Skeletal muscle satellite cell (primary cell): ENCODE measurements around the gene ATXN10.

Experiments used
- H3K27me3 ChIP-seq: 2 replicates; pipeline ENCODE4 v1.7.0; 2013; ENCODE audit warnings: low read length; ENCODE audit not compliant: control insufficient read depth, insufficient read depth
- H3K36me3 ChIP-seq: 2 replicates; pipeline ENCODE4 v1.7.0; 2013; ENCODE audit warnings: mild to moderate bottlenecking, control low read depth, low read length; ENCODE audit not compliant: insufficient read depth
- H3K4me1 ChIP-seq: 2 replicates; pipeline ENCODE4 v1.7.0; 2013; ENCODE audit warnings: low read length; ENCODE audit not compliant: control insufficient read depth, insufficient read depth
- H3K4me2 ChIP-seq: 2 replicates; pipeline ENCODE4 v1.7.0; 2013; ENCODE audit warnings: mild to moderate bottlenecking, low read length
- H3K4me3 ChIP-seq: 2 replicates; pipeline ENCODE4 v1.7.0; 2013; ENCODE audit warnings: low read length
- H3K9ac ChIP-seq: 2 replicates; pipeline ENCODE4 v1.7.0; 2013; ENCODE audit warnings: mild to moderate bottlenecking, low read depth, low read length, moderate library complexity
- H3K9me3 ChIP-seq: replicated peaks from 2 replicates; pipeline ENCODE4 v1.7.0; 2013; ENCODE audit warnings: mild to moderate bottlenecking, control low read depth, low read length

Gene ATXN10

DNA sequence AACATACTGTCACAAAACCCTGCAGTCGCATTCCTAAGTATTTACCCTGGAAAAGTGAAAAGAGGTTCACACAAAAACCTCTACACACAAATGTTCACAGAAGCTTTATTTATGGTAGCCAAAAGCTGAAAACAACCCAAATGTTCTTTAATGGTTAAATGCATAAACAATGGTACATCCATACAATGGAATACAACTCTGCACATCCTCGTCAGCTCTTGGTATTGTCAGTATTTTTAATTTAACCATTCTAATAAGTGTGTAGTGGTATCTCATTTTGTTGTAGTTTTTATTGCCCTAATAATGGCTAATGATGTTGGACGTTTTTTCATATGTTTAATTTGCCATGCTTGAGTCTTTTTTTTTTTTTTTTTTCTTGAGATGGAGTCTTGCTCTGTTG, 99.4 kb downstream of the ATXN10 start:
- H3K36me3 ChIP-seq, result peaks cover 13% of the 10 kb centered on the region
- no peaks in the 10 kb centered on the region for H3K27me3 ChIP-seq
- no peaks in the 10 kb centered on the region for H3K9me3 ChIP-seq
- no peak overlapping the region for H3K4me2 ChIP-seq
- no peak overlapping the region for H3K4me3 ChIP-seq
- H3K4me1 ChIP-seq, result peaks cover 14% of the 10 kb centered on the region
- no peak overlapping the region for H3K9ac ChIP-seq

DNA sequence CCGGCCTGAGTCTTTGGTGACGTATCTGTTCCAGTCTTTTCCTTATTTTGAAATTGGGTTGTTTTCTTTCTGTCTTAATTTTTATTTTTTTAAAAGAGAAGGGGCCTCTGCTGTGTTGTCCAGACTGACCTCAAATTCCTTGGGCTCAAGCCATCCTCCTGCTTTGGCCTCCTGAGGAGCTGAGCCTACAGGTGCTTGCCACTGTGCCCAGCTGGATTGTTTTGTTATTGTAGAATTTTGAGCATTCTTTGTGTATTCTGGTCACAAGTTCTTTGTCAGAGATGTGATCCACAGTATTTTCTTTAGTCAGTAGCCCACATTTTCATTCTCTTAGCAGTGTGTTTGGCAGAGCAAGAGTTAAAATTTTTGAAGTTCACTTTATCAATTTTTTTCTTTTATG, 100.1 kb downstream of the ATXN10 start:
- Histone ChIP-seq H3K36me3 (peaks cover 15% of the 10 kb centered on the region), H3K9ac (no peak overlapping the region), H3K27me3 (no peaks in the 10 kb centered on the region), H3K4me2 (no peak overlapping the region), H3K4me3 (no peak overlapping the region), H3K9me3 (no peaks in the 10 kb centered on the region), H3K4me1 (peaks cover 14% of the 10 kb centered on the region)

DNA sequence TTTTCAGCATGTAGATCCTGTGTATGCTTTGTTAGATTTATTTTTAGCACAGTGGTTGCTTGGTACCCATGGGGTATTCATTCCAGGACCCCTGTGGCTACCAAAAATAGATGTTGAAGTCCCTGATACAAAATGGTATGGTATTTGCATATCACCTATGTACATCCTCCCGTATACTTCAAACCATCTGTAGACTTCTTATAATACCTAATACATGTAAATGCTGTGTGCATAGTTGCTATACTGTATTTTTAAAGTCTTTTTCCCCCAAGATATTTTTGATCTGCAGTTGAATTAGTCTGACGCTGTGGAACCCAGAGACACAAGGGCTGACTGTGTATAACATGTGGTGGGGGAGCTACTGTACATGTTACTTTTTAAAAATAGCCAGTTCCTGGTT, 101.1 kb downstream of the ATXN10 start:
- no peak overlapping the region for H3K9ac ChIP-seq
- H3K36me3 ChIP-seq, result peaks cover 15% of the 10 kb centered on the region
- H3K27me3 ChIP-seq, result no peaks in the 10 kb centered on the region

DNA sequence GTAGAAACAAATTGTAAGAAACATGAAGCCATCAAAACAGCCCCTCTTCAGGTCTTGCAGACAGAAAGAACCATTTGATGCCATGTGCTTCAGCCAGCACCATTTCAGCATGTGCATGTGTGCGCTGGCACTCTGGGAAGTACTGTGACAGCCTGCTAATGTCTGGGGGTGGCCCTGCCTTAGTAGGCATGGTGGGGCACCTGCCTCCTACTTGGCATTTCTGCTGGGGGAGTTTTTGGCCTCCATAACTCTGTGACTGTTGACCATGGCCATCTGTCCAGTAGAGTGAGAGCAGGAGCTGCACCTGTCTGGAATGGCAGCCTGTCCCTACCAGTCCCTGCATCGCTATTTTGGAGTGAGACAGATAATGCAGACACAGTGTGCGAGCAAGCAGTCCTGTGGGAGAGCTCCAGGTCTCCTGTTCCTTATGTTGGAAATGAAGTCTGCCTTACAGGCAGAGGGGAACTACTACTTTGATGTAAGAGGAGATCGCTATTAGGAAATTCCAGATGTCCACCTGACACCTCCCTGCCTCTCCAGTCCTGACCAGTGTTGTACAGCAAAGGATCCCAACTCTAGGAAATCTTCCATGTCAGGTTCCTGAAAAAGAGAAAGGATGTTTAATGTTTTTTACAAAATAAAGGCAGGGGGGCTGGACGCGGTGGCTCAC, 102.5 kb downstream of the ATXN10 start:
- H3K4me1 ChIP-seq, result peaks cover 24% of the 10 kb centered on the region
- H3K4me3 ChIP-seq, result no peak overlapping the region
- no peak overlapping the region for H3K9ac ChIP-seq
- H3K9me3 ChIP-seq, result no peaks in the 10 kb centered on the region
- no peak overlapping the region for H3K4me2 ChIP-seq
- peaks cover 16% of the 10 kb centered on the region for H3K36me3 ChIP-seq
- H3K27me3 ChIP-seq, result no peaks in the 10 kb centered on the region

More for the DNA sequence above, 101.1 kb downstream of the ATXN10 start:
- Histone ChIP-seq H3K4me1 (peaks cover 21% of the 10 kb centered on the region), H3K9me3 (no peaks in the 10 kb centered on the region), H3K4me2 (no peak overlapping the region), H3K4me3 (no peak overlapping the region)

DNA sequence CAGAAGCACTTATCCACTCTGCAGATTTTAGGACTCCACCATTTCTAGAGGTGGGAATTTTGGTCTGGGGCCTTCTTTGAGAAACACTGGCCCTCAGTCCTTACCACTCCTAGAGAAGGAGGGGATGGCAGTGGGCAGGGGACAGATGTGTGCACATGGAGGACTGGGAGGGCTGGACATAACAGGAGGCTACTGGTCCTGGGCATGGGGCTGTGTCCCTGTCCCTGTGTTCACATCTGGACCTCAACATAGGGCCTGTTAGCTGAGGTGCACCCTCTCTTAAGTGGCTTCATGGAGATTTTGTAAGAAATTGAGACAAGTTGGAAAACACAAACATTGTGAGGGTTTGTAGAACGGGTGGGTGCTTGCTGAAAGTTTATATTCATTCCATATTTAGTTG, 103.4 kb downstream of the ATXN10 start:
- H3K9me3 ChIP-seq, result no peaks in the 10 kb centered on the region
- H3K27me3 ChIP-seq, result no peaks in the 10 kb centered on the region
- H3K9ac ChIP-seq, result no peak overlapping the region
- H3K36me3 ChIP-seq, result peaks cover 19% of the 10 kb centered on the region
- peaks cover 24% of the 10 kb centered on the region for H3K4me1 ChIP-seq
- H3K4me3 ChIP-seq, result no peak overlapping the region
- no peak overlapping the region for H3K4me2 ChIP-seq

DNA sequence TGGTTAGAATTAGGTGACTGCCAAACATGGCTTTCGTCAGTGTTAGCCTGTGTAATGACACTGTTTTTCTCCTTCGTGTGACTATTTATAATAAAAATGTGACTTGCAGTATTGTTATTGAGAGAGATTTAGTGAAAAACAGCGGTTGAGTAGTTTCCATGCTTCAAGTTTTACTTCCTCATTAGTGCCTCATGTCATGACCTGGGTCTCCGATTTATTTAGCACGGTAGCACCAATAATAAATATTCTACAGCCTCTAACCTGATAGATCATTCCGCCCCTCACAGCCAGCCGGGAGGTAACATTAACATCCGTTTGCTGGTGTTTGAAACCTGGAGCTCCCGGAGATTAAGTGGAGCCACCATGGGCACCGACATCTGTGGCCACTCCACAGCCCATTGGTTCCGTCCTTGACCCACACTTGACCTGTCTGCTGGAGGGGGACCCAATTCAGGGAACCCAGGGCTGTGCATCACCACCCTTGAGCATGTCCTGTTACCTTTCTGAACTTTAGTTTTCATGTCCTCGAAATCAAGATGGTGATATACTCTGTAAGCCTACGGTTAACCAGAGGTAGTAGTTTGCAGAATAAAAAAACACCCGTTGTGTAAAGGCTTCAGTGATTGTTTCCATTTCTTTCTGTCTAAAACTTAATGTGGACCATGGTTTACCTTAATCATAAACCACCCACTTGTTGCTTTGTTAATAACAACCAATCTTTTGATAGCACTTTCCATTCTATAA, 104.1 kb downstream of the ATXN10 start:
- H3K4me2 ChIP-seq, result no peak overlapping the region
- peaks cover 24% of the 10 kb centered on the region for H3K4me1 ChIP-seq
- no peak overlapping the region for H3K4me3 ChIP-seq
- H3K27me3 ChIP-seq, result no peaks in the 10 kb centered on the region
- H3K9me3 ChIP-seq, result no peaks in the 10 kb centered on the region
- peaks cover 17% of the 10 kb centered on the region for H3K36me3 ChIP-seq
- no peak overlapping the region for H3K9ac ChIP-seq

DNA sequence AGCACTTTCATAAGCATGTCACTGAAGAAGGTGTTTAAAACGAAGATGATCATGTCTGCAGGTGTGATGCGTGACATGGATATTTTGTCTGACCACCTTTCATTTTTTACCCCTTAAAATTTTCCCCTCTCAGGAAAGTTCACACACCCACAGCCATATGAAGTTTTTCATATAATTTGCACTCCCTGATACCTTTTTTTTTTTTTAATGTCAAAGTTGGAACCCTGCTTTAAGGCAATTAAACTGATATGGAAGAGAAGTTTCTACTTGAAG, 104.6 kb downstream of the ATXN10 start:
- no peaks in the 10 kb centered on the region for H3K9me3 ChIP-seq
- no peak overlapping the region for H3K9ac ChIP-seq
- no peak overlapping the region for H3K4me3 ChIP-seq
- H3K27me3 ChIP-seq, result no peaks in the 10 kb centered on the region
- H3K4me2 ChIP-seq, result no peak overlapping the region
- peaks cover 16% of the 10 kb centered on the region for H3K36me3 ChIP-seq
- H3K4me1 ChIP-seq, result peaks cover 24% of the 10 kb centered on the region

DNA sequence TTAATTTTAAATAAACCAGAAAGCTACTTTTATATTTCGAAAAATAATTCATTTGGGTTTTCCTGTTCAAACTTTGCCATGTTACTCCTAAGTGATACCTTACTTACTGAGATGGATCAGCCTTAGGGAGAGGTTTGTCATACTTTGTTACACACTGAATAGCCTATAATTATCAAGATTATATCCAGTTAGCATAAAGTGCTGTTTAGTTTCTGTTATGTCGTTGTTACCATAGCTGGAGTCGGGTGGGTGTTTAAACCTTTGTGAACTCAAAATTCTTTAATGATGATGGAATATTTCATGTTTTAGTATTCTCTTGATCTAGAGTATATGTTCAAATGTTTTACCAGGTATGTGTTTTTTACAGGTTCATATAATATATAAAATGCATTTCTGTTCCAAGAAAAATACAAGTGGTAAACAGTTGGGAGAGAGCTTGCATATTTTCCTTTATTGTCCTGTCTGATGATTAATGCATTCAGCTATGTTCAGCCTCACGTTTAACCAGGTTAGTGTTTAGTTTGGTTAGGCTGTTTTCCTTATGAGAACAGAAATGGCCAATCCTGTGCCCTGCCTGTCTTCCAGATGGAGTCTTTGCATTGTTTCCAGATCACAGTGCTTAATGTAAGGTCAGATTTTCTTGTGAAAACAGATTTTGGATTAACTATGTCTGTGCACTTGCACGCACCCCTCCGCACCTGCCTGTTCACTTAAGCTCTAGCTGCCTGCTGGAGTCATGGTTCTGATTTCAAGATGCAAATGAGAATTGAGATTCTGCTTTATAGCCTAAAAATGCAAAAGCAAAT, 105.6 kb downstream of the ATXN10 start:
- Histone ChIP-seq H3K27me3 (no peaks in the 10 kb centered on the region), H3K4me1 (peaks cover 26% of the 10 kb centered on the region), H3K4me3 (no peak overlapping the region), H3K36me3 (peaks cover 16% of the 10 kb centered on the region), H3K9me3 (no peaks in the 10 kb centered on the region), H3K4me2 (no peak overlapping the region), H3K9ac (no peak overlapping the region)

DNA sequence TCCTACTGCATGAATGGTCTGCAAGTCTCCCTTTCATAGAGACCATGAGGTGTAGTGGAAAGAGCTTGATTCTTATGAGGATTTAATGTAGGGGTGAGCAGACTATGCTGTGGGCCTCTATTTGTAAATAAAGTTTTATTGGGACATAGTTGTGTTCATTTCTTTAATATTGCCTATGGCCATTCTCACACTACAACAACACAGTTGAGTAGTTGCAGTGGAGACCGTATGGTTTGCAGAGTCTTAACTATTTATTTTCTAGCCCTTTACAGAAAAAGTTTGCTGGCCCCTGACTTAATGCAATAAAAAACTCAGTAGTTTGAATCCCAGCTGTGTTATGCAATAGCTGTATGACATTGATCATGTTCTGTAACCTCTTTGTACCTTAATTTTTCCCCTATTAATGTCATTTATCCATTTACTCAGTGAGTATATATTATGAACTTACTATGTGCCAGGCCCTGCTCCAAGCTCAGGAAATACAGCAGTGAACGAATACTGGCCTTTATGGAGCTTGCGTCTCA, 106.3 kb downstream of the ATXN10 start:
- Histone ChIP-seq H3K4me1 (peaks cover 22% of the 10 kb centered on the region), H3K4me2 (no peak overlapping the region), H3K4me3 (no peak overlapping the region), H3K27me3 (no peaks in the 10 kb centered on the region), H3K9ac (no peak overlapping the region), H3K36me3 (peaks cover 16% of the 10 kb centered on the region), H3K9me3 (no peaks in the 10 kb centered on the region)

DNA sequence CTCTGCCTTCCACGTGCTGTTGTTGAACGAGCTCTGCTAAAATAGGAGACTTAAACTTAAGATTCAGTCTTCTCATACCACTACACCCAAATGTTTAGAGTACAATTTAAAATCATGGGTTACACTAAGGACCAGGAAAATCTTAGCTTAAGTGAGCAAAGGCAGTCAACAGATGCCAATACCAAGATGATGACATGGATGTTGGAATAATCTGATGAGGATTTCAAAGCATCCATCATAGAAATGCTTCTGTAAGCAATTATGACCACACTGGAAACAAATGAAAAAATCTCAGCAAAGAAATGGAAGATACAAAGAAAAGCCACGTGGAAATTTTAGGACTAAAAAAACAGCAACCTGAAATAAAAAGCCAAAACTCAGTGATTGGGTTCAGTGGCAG, 109.8 kb downstream of the ATXN10 start:
- peaks cover 6% of the 10 kb centered on the region for H3K36me3 ChIP-seq
- H3K4me2 ChIP-seq, result no peak overlapping the region
- H3K4me1 ChIP-seq, result peaks cover 45% of the 10 kb centered on the region
- H3K9ac ChIP-seq, result no peak overlapping the region
- H3K4me3 ChIP-seq, result no peak overlapping the region
- H3K9me3 ChIP-seq, result no peaks in the 10 kb centered on the region
- no peaks in the 10 kb centered on the region for H3K27me3 ChIP-seq

DNA sequence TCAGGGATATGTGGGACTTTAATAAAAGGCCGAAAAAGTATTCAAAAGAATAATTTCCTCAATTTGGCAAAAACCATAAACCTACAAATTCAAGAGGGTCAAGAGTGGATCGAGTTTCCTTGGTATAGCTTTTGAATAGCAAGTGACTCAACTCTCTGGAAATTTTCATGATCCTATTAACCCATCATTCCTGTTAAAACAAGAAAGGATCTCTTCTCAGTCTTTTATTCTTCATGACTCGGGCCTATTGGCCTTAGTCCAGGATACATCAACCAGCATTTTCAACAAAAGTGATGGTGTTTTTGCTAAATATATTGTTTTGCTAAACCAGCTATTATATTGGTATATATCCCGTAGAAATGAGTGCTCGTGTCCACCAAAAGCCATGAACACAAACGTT, 110.3 kb downstream of the ATXN10 start:
- H3K4me3 ChIP-seq, result no peak overlapping the region
- H3K4me1 ChIP-seq, result peaks cover 51% of the 10 kb centered on the region
- H3K27me3 ChIP-seq, result no peaks in the 10 kb centered on the region
- no peak overlapping the region for H3K9ac ChIP-seq
- no peak overlapping the region for H3K4me2 ChIP-seq
- peaks cover 6% of the 10 kb centered on the region for H3K36me3 ChIP-seq
- no peaks in the 10 kb centered on the region for H3K9me3 ChIP-seq
